HEK293 (cell line): Measurements from ENCODE around the gene COL5A1.

Source experiments
- ATF2 ChIP-seq: fragments of 450-650 bp; formaldehyde crosslinking; IDR thresholded peaks from 2 replicates; pipeline ENCODE4 v1.5.1; 2016; ENCODE audit warnings: missing biosample characterization, missing genetic modification characterization, low read depth
- REST ChIP-seq: fragments of 450-650 bp; formaldehyde crosslinking; IDR thresholded peaks from 2 replicates; pipeline ENCODE4 v1.5.1; 2016; ENCODE audit warnings: missing biosample characterization, missing genetic modification characterization
- ZNF530 ChIP-seq: fragments of 450-650 bp; formaldehyde crosslinking; IDR thresholded peaks from 2 replicates; pipeline ENCODE4 v1.5.1; 2016; ENCODE audit warnings: low read depth, missing biosample characterization, missing genetic modification characterization

- no peak for TF ChIP-seq ZNF530 (tag by site-specific recombination)
- no peak for TF ChIP-seq ATF2
- no peak for TF ChIP-seq REST
Measured at GRCh38 chr9:134652291-134653225, 11.0 kb downstream of the COL5A1 start.
